Progenitor cell of endocrine pancreas (in vitro differentiated cells): Measurements from ENCODE around the gene BTBD16. TPM values are rescaled to one million over a fixed set of nuclear protein-coding genes. Genes with fewer than 3 reads are reported as not detected.

ENCODE experiments used
- DNase-seq: peaks from one replicate; pipeline ENCODE4 v3.0.0; 2021; ENCODE audit warnings: low spot score; ENCODE audit not compliant: unreplicated experiment
- H3K27ac Mint-ChIP-seq: 2 replicates; pipeline ENCODE4 v1.8.0; 2021; ENCODE audit warnings: mild to moderate bottlenecking, moderate library complexity, mixed read lengths
- H3K27me3 Mint-ChIP-seq: 2 replicates; pipeline ENCODE4 v1.8.0; 2021; ENCODE audit warnings: mixed read lengths
- H3K36me3 Mint-ChIP-seq: 2 replicates; pipeline ENCODE4 v1.8.0; 2022; ENCODE audit warnings: mixed read lengths; ENCODE audit not compliant: insufficient read depth
- H3K4me1 Mint-ChIP-seq: 2 replicates; pipeline ENCODE4 v1.8.0; 2021; ENCODE audit warnings: low read depth, mixed read lengths
- H3K4me3 Mint-ChIP-seq: 2 replicates; pipeline ENCODE4 v1.8.0; 2021; ENCODE audit warnings: low read depth, mild to moderate bottlenecking, moderate library complexity, mixed read lengths
- H3K9me3 Mint-ChIP-seq: 2 replicates; pipeline ENCODE4 v1.8.0; 2021; ENCODE audit warnings: low read depth, mixed read lengths
- total RNA-seq: library from RNA; stranded (reverse); gene quantifications from 2 replicates; pipeline ENCODE4 v1.2.1, GENCODE V29; 2021
- TF ChIP-seq, protein P1 (sequence below): fragments of 200-600 bp; sonication (generic); IDR thresholded peaks from one replicate; pipeline ENCODE4 v1.5.0; 2021; ENCODE audit warnings: antibody characterized with exemption, mild to moderate bottlenecking; ENCODE audit not compliant: unreplicated experiment

Gene BTBD16
- total RNA-seq, 1 donor from 2014 or later, result not detected

DNA sequence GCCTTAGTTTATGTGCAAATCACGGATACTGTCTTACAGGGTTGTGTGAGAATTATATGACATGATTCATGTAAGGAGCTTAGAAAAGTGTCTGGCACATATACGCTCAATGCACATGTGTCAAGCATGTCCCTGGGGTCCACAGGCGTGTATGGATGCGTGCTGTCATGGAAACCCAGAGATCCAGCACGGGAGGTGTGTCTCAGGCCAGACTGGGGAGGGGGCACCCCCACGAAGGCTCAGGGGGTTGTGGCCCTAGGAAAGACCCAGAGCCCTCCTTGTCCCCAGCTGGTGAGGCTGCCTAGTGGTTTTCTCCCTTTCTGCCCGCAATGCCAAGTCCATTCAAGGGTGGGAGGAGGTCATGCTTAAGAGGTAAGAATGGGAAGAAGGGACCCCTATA, 9.1 kb downstream of the BTBD16 start:
- no peak overlapping the region for H3K4me3 Mint-ChIP-seq
- H3K4me1 Mint-ChIP-seq, result no peaks in the 10 kb centered on the region
- no peak for DNase-seq
- H3K36me3 Mint-ChIP-seq, result no peaks in the 10 kb centered on the region
- no peaks in the 10 kb centered on the region for H3K9me3 Mint-ChIP-seq
- TF ChIP-seq, protein P1, sequence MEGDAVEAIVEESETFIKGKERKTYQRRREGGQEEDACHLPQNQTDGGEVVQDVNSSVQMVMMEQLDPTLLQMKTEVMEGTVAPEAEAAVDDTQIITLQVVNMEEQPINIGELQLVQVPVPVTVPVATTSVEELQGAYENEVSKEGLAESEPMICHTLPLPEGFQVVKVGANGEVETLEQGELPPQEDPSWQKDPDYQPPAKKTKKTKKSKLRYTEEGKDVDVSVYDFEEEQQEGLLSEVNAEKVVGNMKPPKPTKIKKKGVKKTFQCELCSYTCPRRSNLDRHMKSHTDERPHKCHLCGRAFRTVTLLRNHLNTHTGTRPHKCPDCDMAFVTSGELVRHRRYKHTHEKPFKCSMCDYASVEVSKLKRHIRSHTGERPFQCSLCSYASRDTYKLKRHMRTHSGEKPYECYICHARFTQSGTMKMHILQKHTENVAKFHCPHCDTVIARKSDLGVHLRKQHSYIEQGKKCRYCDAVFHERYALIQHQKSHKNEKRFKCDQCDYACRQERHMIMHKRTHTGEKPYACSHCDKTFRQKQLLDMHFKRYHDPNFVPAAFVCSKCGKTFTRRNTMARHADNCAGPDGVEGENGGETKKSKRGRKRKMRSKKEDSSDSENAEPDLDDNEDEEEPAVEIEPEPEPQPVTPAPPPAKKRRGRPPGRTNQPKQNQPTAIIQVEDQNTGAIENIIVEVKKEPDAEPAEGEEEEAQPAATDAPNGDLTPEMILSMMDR, result no peak
- H3K27me3 Mint-ChIP-seq, result peaks cover 12% of the 10 kb centered on the region
- H3K27ac Mint-ChIP-seq, result no peak overlapping the region

DNA sequence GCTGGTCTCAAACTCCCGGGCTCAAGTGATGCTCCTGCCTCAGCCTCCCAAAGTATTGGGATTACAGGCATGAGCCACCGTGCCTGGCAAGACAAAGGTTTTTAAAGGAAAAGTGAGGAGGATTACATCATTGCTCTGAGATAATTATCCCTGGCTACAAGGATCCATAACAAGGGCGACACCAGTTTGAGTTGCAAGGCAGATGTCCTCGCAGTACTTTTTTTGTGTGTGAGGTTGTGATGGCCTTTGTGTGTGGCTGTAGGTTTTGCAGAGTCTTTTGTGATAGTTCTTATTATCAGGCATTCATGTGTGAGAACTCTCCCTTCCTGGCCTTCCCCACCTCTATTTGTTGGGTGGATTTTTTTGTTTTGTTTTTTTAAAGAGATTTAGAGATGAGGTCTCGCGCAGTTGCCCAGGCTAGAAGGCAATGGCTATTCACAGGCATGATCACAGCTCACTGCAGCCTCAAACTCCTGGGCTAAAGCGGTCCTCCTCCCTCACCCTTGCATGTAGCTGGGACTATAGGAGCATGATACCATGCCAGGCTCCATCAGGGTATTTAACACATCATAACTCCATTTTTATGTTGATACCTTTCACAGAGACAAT, 10.0 kb downstream of the BTBD16 start:
- DNase-seq, result no peak
- Mint-ChIP-seq H3K4me3 (no peak overlapping the region), H3K27me3 (peaks cover 12% of the 10 kb centered on the region), H3K27ac (no peak overlapping the region), H3K9me3 (no peaks in the 10 kb centered on the region), H3K36me3 (no peaks in the 10 kb centered on the region), H3K4me1 (no peaks in the 10 kb centered on the region)
- TF ChIP-seq, protein P1, result no peak

DNA sequence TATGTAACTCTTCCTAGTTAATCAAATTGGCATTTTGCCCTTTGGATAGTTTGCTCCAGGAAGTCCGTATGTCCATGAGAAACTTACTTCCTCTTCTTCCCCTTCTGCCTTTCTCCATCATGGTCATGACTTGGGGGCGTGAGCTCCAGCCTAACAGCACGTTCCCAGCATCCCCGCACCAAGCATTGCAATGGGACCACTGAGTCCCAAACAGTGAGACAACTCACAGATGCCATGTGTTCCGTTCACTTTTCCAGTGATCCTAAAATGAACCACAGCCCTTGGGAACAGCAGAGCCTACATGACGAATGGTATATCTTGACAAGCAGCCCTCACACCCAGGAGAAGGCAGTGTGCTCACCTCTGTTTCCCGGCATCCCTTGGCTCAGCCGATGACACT, 10.7 kb downstream of the BTBD16 start:
- H3K27ac Mint-ChIP-seq, result no peak overlapping the region
- no peaks in the 10 kb centered on the region for H3K36me3 Mint-ChIP-seq
- H3K27me3 Mint-ChIP-seq, result peaks cover 12% of the 10 kb centered on the region
- TF ChIP-seq, protein P1, result no peak
- no peaks in the 10 kb centered on the region for H3K9me3 Mint-ChIP-seq
- DNase-seq, result no peak
- H3K4me1 Mint-ChIP-seq, result no peaks in the 10 kb centered on the region
- H3K4me3 Mint-ChIP-seq, result no peak overlapping the region

DNA sequence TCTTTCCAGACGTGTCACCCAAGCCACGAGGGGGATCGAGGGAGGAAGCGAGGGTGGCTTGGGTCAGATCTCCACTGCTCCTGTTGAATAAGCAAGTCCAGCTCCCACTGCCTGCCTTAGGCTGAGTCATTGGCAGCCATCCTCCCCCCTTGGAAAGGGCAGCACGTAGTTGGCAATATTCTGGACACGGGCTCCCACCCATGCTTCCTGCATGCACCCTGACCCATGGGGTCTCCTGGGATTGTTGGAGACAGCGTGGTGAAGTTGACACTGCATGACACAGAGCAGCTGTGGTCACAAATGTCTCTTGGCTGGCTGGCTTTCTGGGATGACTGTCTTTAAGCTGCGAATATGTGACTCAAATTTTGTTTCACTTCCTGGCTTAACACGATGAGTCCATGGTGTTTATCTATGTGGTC, 11.2 kb downstream of the BTBD16 start:
- Mint-ChIP-seq H3K27ac (no peak overlapping the region), H3K27me3 (peaks cover 14% of the 10 kb centered on the region), H3K4me1 (no peaks in the 10 kb centered on the region), H3K9me3 (no peaks in the 10 kb centered on the region), H3K4me3 (no peak overlapping the region), H3K36me3 (no peaks in the 10 kb centered on the region)
- TF ChIP-seq, protein P1, result no peak
- DNase-seq, result no peak

DNA sequence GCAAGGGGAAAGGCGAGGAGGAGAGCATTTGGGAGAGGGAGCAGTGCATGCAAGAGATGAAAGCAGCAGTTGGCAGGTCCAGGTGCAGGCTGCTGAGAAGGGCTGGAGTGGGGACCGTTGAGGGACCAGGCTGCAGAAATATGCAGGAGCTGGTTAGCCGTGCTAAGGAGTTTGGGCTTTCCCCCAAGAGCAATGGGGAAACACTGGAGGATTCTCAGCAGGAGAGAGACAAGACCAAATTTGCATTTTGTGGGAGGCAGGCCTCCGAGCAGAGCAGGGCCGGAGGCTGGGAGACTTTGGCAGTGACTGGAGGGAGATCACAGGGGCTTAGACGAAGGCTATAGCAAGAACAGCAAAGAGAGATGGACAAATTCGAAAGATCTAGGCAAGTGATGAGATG, 11.8 kb downstream of the BTBD16 start:
- no peaks in the 10 kb centered on the region for H3K4me1 Mint-ChIP-seq
- no peak overlapping the region for H3K4me3 Mint-ChIP-seq
- H3K9me3 Mint-ChIP-seq, result no peaks in the 10 kb centered on the region
- peaks cover 15% of the 10 kb centered on the region for H3K27me3 Mint-ChIP-seq
- TF ChIP-seq, protein P1, result no peak
- DNase-seq, result no peak
- H3K36me3 Mint-ChIP-seq, result no peaks in the 10 kb centered on the region
- no peak overlapping the region for H3K27ac Mint-ChIP-seq
